GM21367 (cell line): Measurements from ENCODE around the gene SNRNP27.
"Not testable (repeated sequence)": the region's sequence is repeated elsewhere in the genome, so short reads cannot be mapped to it uniquely, and the experiment has no call there.

Experiments
- ATAC-seq: cut with Tn5 transposase; IDR thresholded peaks from one replicate; pipeline ENCODE4 v1.9.1; 2021; ENCODE audit not compliant: unreplicated experiment

Gene SNRNP27

DNA sequence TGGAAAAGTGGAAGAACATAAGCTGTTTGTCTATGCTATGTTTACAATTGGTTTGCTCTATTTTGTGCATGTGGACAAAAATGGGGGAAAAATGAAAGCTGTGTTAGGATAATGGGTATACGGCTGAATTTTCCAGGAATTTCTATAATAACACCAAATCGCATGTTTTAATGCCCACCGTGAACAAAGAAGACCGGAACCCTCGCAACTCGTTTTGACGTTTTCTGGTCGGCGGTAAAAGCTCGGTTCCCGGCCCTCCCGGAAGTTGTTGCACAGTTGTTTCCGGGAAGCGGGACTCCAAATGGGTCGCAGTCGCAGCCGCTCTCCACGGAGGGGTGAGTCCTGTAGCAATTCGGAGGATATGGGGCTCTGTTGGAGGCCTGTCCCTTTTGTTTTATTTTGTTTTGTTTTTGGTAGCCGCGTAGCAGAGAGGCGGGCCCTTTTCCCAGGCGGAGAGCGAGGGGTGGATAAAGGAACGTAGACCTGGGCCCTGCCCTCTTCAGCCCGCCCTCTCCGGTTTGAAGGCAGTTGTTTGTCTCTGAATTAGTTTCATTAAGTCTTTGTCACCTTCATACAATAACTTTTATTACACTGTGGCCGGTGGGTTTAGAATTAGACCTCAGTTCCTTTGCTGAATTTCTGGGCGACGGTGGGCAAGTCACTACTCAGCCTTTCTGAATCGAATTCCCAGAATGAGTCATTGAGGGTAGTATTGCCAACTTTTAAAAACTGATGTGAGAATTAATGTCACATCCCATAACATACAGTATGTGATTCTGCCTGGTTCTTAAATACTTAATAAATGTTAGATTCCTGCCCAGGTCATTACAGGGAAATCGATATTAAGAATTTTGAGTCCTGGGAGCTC lies at the start of gene SNRNP27:
Gene SNRNP27 (plus strand): TSS at position 273 of the 868 bp plus-strand sequence. CDS start 29 bp downstream, at position 302.
- ATAC-seq: peak; percentile 50

- no peak for ATAC-seq
Measured at GRCh38 chr2:69843993-69844392, 49.8 kb upstream of the SNRNP27 start.

- no peak for ATAC-seq
Measured at GRCh38 chr2:69844560-69844959, 49.2 kb upstream of the SNRNP27 start.

GRCh38 chr2:69846182-69847067 lies 47.3 kb upstream of the SNRNP27 start:
- ATAC-seq: no peak

DNA sequence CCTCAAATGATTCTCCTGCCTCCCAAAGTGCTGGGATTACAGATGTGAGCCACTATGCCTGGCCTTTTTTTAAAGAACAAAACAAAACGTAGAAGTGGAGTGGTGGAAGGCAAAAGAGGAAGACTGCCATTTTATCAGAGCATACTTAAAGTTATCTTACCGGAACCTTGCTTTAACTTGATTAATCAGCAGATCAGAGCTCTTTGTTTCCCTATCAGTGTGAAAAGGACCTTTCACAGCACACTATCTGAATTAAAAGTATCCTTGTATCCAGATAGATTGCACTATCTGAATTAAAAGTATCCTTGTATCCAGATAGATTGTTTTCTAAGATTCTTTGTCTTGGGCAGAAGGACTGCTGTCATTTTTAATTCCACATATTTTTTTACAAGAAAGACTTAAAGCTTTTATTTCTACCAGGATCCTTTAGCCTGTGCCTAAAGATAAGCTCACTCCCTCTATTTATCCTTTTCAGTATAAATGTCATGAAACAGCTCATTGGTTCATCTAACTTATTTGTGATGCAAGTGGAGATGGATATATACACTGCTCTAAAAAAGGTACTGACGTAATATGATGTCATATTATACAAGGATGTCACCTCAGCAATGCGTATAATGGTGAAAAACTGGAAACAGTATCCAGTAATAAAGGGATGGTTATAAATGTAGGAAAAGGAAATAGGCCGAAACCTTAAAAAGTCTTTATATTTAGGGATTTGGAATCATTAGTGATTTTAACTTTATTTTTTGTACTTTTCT lies 46.5 kb upstream of the SNRNP27 start:
- no peak for ATAC-seq

DNA sequence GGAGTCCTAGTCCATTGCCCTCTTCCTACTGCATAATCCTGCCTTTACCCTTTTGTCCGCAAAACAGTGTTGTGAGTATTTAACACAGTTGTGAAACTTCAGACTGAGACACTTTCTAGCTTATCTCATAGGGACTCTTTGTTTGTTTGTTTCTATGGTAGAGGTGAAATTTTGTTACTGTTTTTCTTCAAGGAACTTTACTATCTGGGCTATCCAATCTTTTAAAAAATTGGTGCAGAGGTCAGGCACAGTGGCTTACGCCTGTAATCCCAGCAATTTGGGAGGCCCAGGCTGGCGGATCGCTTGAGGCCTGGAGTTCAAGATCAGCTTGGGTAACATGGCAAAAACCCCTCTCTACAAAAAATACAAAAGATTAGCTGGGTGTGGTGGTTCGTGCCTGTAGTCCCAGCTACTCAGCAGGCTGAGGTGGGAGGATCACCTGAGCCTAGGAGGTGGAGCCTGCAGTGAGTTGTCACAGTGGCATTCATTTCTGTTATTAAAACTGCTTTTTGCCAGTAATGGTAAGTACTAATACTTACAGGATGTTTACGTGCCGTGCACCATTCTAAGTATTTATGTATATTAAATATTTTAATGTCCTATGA lies 45.5 kb upstream of the SNRNP27 start:
- no peak for ATAC-seq

DNA sequence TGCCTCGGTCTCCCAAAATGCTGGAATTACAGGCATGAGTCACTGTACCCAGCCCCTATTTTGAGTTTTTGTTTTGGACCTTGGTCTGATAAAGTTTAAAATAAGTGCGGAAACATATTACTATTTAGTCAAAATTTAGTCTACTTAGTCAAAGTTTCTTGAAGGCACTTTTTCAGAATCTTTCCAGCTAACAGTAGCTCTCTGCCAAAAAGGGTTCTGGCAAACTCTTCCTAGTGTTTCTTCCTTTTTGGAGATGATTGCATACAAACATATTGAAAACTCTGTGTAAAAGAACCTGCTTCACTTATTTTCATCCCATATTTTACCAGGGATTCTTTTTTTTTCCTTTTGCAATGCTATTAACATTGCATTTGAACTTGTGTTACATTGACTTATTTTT lies 35.5 kb upstream of the SNRNP27 start:
- ATAC-seq: no peak

GRCh38 chr2:69863298-69863697 lies 30.5 kb upstream of the SNRNP27 start:
- ATAC-seq: no peak

DNA sequence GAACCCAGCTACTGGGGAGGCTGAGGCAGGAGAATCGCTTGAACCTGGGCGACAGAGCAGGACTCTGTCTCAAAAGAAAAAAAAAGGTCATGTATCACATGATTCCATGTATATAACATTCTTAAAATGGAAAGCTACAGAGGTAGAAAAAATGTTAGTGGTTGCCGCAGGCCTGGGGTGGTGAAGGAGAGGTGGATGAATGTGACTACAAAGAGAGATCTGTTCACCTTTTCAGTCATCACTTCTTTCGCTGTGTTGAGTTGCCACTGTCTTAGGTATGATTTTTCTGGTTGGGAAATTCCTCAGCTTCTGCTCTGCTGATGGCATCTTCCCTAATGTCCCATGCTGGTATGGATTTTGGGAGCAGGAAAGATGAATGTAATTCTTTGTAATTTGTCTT lies 5.3 kb upstream of the SNRNP27 start:
- ATAC-seq: no peak

DNA sequence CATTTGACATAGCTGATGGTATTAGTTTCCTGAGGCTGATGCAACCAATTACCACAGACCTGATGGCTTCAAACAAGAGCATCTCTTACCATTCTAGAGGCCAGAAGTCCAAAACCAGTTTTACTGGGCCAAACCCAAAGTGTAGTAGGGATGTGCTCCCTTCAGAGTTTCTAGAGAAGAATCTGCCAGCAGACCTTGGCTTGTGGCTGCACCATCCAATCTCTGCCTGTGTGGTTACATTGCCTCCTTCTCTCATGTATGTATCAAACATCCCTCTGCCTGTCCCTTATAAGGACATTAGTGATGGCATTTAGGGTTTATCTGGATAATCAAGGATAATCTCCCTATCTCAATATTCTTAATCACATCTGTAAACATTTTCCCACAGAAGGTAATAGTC lies 4.5 kb upstream of the SNRNP27 start:
- no peak for ATAC-seq

DNA sequence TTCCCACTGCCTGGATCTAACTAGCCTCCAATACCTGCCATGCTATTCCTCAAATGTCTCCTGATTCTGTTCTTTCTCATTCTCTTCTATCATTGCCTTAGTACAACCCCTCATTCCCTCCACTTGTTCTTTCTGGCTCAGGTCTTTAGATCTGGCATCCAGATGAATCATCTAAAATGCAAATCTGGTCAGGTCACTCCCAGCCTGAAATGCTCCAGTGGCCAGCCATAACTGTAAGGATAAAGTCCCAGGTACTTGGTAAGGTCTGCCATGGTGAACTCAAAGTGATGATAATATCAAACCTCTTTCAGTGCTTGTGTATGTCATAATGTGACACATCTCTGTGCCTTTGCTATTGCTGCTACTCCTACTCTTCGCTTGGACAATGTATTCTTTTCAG lies 2.9 kb upstream of the SNRNP27 start:
- ATAC-seq: no peak

DNA sequence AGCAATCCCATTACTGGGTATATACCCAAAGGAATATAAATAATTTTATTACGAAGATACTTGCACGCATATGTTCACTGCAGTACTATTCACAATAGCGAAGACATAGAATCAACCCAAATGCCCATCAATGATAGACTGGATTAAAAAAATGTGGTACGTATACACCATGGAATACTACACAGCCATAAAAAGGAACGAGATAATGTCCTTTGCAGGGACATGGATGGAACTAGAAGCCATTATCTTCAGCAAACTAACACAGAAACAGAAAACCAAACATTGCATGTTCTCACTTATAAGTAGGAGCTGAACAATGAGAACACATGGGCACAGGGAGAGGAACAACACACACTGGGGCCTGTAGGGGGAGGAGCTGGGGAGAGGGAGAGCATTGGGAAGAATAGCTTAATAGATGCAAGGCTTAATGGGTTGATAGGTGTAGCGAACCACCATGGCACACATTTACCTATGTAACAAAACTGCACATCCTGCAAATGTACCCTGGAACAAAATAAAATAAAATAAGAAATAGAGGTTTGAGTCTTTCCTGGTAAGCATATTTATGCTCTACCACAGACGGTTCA lies 825 bp upstream of the SNRNP27 start:
- not testable (repeated sequence) for ATAC-seq

DNA sequence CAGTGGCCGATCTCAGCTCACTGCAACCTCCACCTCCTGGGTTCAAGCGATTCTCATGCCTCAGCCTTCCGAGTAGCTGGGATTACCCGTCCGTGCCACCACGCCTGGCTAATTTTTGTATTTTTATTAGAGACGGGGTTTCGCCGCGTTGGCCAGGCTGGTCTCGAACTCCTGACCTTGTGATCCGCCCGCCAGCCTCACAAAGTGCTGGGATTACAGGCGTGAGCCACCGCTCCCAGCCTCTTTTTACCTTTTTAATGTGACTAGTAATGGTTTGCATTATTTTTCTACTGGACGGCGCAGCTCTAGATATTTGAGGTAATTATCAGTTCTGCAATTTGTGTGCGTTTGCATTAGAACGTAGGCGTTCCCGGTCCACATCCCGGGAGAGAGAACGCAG lies 981 bp downstream of the SNRNP27 start:
- ATAC-seq: not testable (repeated sequence)

DNA sequence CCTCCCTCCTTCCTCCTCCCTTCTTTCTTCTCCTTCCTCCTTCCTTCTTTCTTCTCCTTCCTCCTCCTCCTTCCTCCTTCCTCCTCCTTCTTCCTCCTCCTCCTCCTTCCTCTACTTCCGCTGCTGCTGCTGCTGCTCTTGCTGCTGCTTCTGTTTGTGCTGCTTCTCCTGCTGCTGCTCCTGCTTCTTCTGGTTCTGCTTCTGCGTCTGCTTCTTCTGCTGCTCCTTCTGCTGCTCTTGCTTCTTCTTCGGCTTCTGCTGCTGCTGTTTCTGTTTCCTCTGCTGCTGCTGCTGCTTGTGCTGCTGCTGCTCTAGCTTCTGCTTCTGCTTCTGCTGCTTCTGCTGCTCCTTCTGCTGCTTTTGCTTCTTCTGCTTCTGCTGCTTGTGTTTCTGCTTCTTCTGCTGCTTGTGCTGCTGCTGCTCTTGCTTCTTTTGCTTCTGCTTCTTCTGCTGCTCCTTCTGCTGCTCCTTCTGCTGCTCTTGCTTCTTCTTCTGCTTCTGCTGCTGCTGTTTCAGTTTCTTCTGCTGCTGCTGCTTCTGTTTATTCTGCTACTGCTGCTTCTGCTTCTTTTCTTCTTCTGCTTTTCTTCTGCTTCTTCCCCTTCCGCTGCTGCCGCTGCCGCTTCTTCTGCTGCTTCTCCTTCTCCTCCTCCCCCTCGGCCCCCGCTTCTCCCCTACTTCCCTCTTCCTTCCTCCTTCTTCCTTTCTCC lies 8.6 kb downstream of the SNRNP27 start:
- no peak for ATAC-seq

DNA sequence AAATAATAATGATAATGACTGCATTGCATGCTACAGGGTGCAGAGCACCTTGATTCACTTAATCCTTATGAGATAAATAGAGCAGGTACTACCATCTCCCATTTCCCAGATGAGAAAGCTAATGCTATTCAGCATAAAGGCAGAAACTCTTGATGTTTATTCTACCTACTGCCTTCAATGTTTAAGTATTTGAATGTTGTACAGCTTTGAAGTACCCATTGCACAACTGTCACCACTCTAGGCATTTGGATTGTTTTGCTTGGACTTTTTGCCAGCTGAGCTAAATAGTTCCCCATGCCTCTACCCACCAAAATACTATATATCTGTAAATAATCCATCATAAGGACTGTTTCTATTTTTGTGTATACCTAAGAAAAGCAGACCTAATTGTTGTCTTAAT lies 13.5 kb downstream of the SNRNP27 start:
- no peak for ATAC-seq

- no peak for ATAC-seq
Measured at GRCh38 chr2:69911985-69912563, 18.3 kb downstream of the SNRNP27 start.

GRCh38 chr2:69914164-69914949 lies 20.6 kb downstream of the SNRNP27 start:
- ATAC-seq: peak; percentile 83
